ENCODE measurements around the gene BAHCC1. TPM values are rescaled to one million over a fixed set of nuclear protein-coding genes. Genes with fewer than 3 reads are reported as not detected.

BAHCC1 gene
- total RNA-seq, 1 experiment from 2014 or later, result 33.7 TPM

GRCh38 chr17:81454473-81454872, 59.2 kb downstream of the BAHCC1 start:
- H3K4me3 ChIP-seq, result no peak overlapping the region
- POLR2A ChIA-PET (ENCODE audit: unreplicated experiment), result no interaction called here
- H3K4me1 ChIP-seq (replicated peaks; ENCODE audit: insufficient read depth), result no peaks in the 10 kb centered on the region
- H3F3A ChIP-seq (ENCODE audit: insufficient read depth, low read depth), result no peaks in the 10 kb centered on the region
- H3K9me2 ChIP-seq (ENCODE audit: insufficient read depth), result no peaks in the 10 kb centered on the region
- no peaks in the 10 kb centered on the region for H3K79me2 ChIP-seq (ENCODE audit: low read depth)
- H2AFZ ChIP-seq, result no peak overlapping the region
- no peaks in the 10 kb centered on the region for H3K9me3 ChIP-seq (ENCODE audit: insufficient read depth, low read depth)
- intact Hi-C loops (cut with micrococcal nuclease; ENCODE audit: unreplicated experiment), result no loop called here
- CTCF ChIA-PET, result interaction anchor here (0.5 kb wide), 1 partner anchor 29 kb away, joined by 5 read pairs; no protein-coding TSS in a partner anchor
- H3K27me3 ChIP-seq (ENCODE audit: insufficient read depth, low read depth), result no peaks in the 10 kb centered on the region
- H3K36me3 ChIP-seq (ENCODE audit: low read depth), result no peaks in the 10 kb centered on the region
- TF ChIP-seq, protein P1, sequence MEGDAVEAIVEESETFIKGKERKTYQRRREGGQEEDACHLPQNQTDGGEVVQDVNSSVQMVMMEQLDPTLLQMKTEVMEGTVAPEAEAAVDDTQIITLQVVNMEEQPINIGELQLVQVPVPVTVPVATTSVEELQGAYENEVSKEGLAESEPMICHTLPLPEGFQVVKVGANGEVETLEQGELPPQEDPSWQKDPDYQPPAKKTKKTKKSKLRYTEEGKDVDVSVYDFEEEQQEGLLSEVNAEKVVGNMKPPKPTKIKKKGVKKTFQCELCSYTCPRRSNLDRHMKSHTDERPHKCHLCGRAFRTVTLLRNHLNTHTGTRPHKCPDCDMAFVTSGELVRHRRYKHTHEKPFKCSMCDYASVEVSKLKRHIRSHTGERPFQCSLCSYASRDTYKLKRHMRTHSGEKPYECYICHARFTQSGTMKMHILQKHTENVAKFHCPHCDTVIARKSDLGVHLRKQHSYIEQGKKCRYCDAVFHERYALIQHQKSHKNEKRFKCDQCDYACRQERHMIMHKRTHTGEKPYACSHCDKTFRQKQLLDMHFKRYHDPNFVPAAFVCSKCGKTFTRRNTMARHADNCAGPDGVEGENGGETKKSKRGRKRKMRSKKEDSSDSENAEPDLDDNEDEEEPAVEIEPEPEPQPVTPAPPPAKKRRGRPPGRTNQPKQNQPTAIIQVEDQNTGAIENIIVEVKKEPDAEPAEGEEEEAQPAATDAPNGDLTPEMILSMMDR (conservative IDR thresholded peaks at IDR 0.05), result no peak
- no peak for TF ChIP-seq EZH2 (IDR thresholded peaks at IDR 0.05; ENCODE audit: low read depth)
- H3K27ac ChIP-seq, result no peak overlapping the region
- BruUV-seq (replicated peaks), result no TSS peak
- H4K20me1 ChIP-seq (ENCODE audit: insufficient read depth), result no peaks in the 10 kb centered on the region
- DNase-seq, result no peak
- no peak overlapping the region for H3K4me2 ChIP-seq

DNA sequence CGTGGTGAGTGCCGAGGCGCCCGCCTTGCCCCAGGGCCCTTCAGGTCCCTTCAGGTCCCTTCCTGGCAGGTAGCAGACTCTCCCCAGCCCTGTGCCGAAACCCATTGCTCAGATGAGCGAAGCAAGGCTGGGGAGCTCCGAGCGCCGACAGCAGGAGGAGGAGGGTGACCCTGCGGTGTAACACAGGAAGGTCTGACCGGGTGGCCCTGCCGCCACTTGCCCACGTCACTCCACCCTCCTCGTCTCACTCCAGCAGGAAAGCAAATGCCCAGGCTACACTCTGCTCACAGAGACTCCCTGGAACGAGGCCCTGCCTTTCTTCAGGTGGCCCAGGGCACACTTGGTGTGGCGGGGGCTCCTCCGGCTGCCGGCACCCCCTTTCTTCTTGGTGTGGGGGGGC, 60.1 kb downstream of the BAHCC1 start:
- Histone ChIP-seq H4K20me1 (ENCODE audit: insufficient read depth) (no peaks in the 10 kb centered on the region), H3F3A (ENCODE audit: insufficient read depth, low read depth) (no peaks in the 10 kb centered on the region), H3K4me2 (no peak overlapping the region), H3K27me3 (ENCODE audit: insufficient read depth, low read depth) (no peaks in the 10 kb centered on the region), H3K9me2 (ENCODE audit: insufficient read depth) (no peaks in the 10 kb centered on the region), H3K4me1 (replicated peaks; ENCODE audit: insufficient read depth) (no peaks in the 10 kb centered on the region), H2AFZ (no peak overlapping the region), H3K4me3 (no peak overlapping the region), H3K9me3 (ENCODE audit: insufficient read depth, low read depth) (no peaks in the 10 kb centered on the region), H3K79me2 (ENCODE audit: low read depth) (no peaks in the 10 kb centered on the region), H3K27ac (no peak overlapping the region), H3K36me3 (ENCODE audit: low read depth) (no peaks in the 10 kb centered on the region)
- CTCF ChIA-PET, result no interaction called here
- no TSS peak for BruUV-seq (replicated peaks)
- TF ChIP-seq, protein P1 (conservative IDR thresholded peaks at IDR 0.05), result no peak
- no peak for TF ChIP-seq EZH2 (IDR thresholded peaks at IDR 0.05; ENCODE audit: low read depth)
- intact Hi-C loops (cut with micrococcal nuclease; ENCODE audit: unreplicated experiment), result no loop called here
- POLR2A ChIA-PET (ENCODE audit: unreplicated experiment), result no interaction called here
- DNase-seq, result no peak

DNA sequence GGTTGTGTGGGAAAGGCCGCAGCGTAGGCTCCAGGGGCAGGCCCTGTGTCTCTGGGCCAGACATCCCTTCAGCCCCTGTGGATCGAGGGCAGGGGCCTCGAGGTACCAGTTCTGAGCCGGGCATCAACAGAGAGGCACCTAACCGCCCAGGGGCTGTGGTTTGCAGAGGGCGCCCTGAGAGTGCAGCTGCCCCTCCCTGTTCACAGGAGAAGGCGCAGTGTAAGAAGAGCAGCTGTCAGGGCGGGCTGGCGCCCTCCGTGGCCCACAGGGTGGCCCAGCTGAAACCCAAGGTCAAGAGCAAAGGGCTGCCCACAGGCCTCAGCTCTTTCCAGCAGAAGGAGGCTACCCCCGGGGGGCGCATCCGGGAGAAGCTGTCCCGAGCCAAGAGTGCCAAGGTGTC, 60.8 kb downstream of the BAHCC1 start:
- Histone ChIP-seq H3K36me3 (ENCODE audit: low read depth) (no peaks in the 10 kb centered on the region), H3K9me3 (ENCODE audit: insufficient read depth, low read depth) (no peaks in the 10 kb centered on the region), H4K20me1 (ENCODE audit: insufficient read depth) (no peaks in the 10 kb centered on the region), H3K27me3 (ENCODE audit: insufficient read depth, low read depth) (no peaks in the 10 kb centered on the region), H3K79me2 (ENCODE audit: low read depth) (no peaks in the 10 kb centered on the region), H3K9me2 (ENCODE audit: insufficient read depth) (no peaks in the 10 kb centered on the region), H3K27ac (no peak overlapping the region), H3K4me1 (replicated peaks; ENCODE audit: insufficient read depth) (no peaks in the 10 kb centered on the region), H3K4me3 (no peak overlapping the region), H2AFZ (no peak overlapping the region), H3K4me2 (no peak overlapping the region), H3F3A (ENCODE audit: insufficient read depth, low read depth) (no peaks in the 10 kb centered on the region)
- ChIA-PET POLR2A (ENCODE audit: unreplicated experiment) (no interaction called here), CTCF (no interaction called here)
- DNase-seq, result no peak
- intact Hi-C loops (cut with micrococcal nuclease; ENCODE audit: unreplicated experiment), result no loop called here
- TF ChIP-seq, protein P1 (conservative IDR thresholded peaks at IDR 0.05), result no peak
- no peak for TF ChIP-seq EZH2 (IDR thresholded peaks at IDR 0.05; ENCODE audit: low read depth)
- no TSS peak for BruUV-seq (replicated peaks)
